Epithelial cell of proximal tubule (primary cell): ENCODE measurements around the gene GPR85. TPM values are rescaled to one million over a fixed set of nuclear protein-coding genes. Genes with fewer than 3 reads are reported as not detected.
"Not testable (repeated sequence)": the region's sequence is repeated elsewhere in the genome, so short reads cannot be mapped to it uniquely, and the experiment has no call there.

ENCODE experiments used
- DNase-seq: peaks from one replicate; pipeline ENCODE4 v3.0.0-alpha.2; 2011; ENCODE audit warnings: low read depth
- H3K4me3 ChIP-seq: 2 replicates; pipeline ENCODE4 v1.5.1; 2011; ENCODE audit warnings: low read depth, mild to moderate bottlenecking, low read length
- total RNA-seq: library from RNA; depleted of rRNA; stranded (reverse); fragments of >200 nt; gene quantifications from 2 replicates; pipeline ENCODE4 v1.2.3, GENCODE V29; 2015
- TF ChIP-seq, protein P1 (sequence below): conservative IDR thresholded peaks from 2 replicates; pipeline ENCODE4 v1.5.1; 2012; ENCODE audit warnings: low read depth, mild to moderate bottlenecking, low read length

The GPR85 gene
- total RNA-seq, 1 donor from 2014 or later, result not detected

DNA sequence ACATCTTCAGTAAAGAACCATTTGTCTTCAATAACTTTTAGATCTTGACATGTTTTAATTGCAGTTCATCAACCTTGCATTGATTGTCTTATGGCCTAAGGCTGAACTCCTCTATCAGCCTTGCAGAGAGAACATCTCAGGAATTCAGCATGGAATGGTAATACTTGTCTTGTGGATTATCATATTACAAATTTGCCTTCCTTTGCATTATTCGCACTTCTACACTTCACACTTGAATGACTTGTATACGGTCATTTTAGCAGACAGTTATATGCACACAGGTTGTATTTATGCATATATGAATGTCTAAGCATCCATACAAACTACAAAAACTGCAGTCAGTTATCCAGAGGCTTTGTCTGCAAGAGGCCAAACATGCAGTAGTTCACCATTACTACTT, 31.7 kb downstream of the GPR85 start:
- TF ChIP-seq, protein P1, sequence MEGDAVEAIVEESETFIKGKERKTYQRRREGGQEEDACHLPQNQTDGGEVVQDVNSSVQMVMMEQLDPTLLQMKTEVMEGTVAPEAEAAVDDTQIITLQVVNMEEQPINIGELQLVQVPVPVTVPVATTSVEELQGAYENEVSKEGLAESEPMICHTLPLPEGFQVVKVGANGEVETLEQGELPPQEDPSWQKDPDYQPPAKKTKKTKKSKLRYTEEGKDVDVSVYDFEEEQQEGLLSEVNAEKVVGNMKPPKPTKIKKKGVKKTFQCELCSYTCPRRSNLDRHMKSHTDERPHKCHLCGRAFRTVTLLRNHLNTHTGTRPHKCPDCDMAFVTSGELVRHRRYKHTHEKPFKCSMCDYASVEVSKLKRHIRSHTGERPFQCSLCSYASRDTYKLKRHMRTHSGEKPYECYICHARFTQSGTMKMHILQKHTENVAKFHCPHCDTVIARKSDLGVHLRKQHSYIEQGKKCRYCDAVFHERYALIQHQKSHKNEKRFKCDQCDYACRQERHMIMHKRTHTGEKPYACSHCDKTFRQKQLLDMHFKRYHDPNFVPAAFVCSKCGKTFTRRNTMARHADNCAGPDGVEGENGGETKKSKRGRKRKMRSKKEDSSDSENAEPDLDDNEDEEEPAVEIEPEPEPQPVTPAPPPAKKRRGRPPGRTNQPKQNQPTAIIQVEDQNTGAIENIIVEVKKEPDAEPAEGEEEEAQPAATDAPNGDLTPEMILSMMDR, result no peak
- no peak overlapping the region for H3K4me3 ChIP-seq
- no peak for DNase-seq

DNA sequence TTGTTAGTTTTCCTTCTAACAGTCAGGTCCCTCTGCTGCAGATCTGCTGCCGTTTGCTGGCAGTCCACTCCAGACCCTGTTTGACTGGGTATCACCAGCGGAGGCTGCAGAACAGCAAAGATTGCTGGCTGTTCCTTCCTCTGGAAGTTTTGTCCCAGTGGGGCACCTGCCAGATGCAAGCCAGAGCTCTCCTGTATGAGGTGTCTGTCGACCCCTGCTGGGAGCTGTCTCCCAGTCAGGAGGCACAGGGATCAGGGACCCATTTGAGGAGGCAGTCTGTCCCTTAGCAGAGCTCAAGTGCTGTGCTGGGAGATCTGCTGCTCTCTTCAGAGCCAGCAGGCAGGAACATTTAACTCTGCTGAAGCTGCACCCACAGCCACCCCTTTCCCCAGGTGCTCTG, 32.4 kb downstream of the GPR85 start:
- H3K4me3 ChIP-seq, DNase-seq: not testable (repeated sequence)

DNA sequence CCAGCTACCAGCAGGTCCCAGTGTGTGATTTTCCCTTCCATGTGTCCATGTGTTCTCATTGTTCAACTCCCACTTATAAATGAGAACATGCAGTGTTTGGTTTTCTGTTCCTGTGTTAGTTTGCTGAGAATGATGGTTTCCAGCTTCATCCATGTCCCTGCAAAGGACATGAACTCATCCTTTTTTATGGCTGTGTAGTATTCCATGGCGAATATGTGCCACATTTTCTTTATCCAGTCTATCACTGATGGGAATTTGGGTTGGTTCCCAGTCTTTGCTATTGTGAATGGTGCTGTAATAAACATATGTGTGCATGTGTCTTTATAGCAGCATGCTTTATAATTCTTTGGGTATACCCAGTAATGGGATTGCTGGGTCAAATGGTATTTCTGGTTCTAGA, 37.4 kb downstream of the GPR85 start:
- not testable (repeated sequence) for H3K4me3 ChIP-seq, DNase-seq

DNA sequence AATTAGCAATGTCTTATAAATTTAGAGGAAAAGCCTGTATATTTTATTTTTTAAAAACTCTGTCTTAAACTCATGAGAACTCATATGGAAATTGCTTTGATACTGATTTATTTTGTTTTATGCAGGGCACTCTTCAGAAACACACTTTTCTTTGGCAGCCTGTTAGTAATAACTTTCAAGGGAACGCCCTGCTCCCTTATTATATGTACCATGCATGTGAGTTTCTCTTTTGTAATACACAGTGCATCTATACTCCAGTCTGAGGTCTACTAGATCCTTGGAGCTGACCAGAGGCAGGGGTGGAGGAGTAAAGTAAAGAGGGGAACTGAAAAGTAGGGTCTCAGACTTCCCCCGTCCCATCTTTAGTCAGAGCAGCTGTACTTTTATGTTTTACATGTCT, 40.2 kb downstream of the GPR85 start:
- H3K4me3 ChIP-seq, result no peak overlapping the region
- TF ChIP-seq, protein P1, result no peak
- DNase-seq, result no peak

DNA sequence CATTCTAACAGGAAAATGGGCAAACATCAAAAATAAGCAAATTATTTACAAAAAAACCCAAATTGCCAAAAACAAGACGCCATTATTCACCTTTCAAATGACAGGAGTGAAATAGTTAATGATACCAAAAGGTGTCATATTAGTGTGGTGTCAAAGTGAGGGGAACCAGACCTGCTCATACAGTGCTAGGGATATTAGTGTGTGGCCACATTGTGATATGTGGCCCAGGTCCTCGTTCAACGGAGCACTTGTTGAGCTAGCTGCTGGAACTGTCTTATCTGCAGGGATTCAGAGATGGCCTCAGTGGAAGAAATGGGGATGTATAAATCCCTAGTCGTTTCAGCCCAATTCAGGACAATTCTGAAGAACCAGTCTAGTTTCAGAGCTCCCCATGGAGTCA, 41.2 kb downstream of the GPR85 start:
- DNase-seq, result no peak
- TF ChIP-seq, protein P1, result no peak
- H3K4me3 ChIP-seq, result no peak overlapping the region

DNA sequence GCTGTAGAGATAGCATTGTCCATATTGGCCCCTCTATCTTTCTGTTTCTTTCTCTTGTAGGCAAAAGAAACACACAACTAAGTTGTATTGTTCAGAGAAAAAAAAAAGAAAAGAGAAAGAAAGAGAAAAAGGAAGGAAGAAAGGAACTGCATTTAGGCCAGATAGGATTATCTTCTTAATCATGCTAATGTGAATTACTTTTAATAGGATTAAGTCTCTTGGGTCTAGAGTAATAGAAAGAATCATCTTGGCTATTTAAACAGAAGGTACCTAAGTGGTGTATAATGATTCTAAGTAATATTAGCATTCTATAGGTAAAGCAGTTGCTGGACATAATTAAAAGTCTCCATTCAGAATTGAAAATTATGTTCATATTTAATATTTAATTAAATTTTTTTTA, 42.2 kb downstream of the GPR85 start:
- DNase-seq, result no peak
- TF ChIP-seq, protein P1, result no peak
- H3K4me3 ChIP-seq, result no peak overlapping the region

DNA sequence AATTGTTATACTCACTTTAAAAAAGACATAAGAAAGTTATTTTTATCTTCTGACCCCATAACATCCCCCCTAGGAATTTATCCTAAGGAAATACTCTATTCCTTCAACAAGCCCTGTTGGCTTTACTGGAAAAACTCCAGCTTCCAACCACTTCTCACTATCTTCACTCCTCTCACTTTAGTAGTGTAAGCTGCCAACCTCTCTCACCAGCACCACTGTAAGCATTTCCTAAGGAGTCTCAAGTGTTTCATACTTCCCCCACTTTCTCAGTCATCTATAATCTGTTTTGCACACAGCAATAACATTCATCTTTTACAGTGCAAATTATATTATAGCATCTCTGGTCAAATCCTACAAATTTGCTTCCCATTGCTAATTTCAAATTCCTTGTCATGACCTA, 45.8 kb downstream of the GPR85 start:
- TF ChIP-seq, protein P1, result no peak
- no peak for DNase-seq
- no peak overlapping the region for H3K4me3 ChIP-seq

DNA sequence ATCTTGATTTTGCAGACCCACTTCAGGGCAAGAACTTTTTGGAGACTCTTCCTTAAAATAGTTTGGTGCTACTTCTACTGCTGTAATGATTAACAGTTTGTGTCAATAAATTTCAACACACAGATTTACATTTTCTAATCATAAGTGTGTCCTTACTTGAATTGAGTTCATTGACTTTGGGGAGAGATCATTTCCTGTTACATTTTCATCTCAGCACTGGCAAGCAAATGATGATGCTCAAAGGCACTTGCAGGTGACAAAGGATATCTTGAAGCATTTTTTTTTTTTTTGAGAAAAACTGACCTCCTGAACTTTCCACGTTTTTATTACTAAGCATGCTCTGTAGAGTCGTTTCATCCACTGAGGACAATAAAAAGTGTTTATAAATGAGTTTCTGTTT, 52.7 kb downstream of the GPR85 start:
- DNase-seq, result no peak
- no peak overlapping the region for H3K4me3 ChIP-seq
- TF ChIP-seq, protein P1, result no peak

Other genes starting within 250 kb of the GPR85 start
- 43.3 and 51.9 TPM in 2 replicates for gene SMIM30, start 31.7 kb upstream of the GPR85 start, total RNA-seq